ENCODE data around the gene LRRN4CL. TPM values are rescaled to one million over a fixed set of nuclear protein-coding genes. Genes with fewer than 3 reads are reported as not detected.
"Not testable (repeated sequence)": the region's sequence is repeated elsewhere in the genome, so short reads cannot be mapped to it uniquely, and the experiment has no call there.

LRRN4CL gene
- 0.17 and 0.25 TPM in 2 replicates for total RNA-seq

- no peak for DNase-seq (ENCODE audit: low read depth)
These were observed at the start of gene LRRN4CL for GRCh38 chr11:62689421-62690183. LRRN4CL (minus strand) TSS chr11:62689530; CDS start chr11:62688508, 1,022 bp downstream.

- no peak for DNase-seq (ENCODE audit: low read depth)
These were observed 47.9 kb upstream of the LRRN4CL start for GRCh38 chr11:62737196-62737595.

DNA sequence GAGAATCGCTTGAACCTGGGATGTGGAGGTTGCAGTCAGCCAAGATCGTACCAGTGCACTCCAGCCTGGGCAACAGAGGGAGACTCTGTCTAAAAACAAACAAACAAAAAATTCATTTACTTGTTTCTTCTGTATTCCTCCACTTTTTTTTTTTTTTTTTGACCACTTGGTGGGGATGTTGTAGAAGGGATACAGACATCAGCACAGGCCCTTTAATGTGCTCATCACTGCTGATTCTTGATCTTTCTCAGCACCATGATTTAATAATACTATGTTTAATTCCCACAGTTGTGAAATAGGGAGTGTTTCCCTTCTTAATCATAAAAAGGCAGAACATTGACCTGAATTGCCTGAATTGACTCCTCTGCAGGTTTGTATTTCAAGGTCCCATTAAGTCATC lies 43.5 kb upstream of the LRRN4CL start:
- DNase-seq (ENCODE audit: low read depth) = peak; percentile 53

DNA sequence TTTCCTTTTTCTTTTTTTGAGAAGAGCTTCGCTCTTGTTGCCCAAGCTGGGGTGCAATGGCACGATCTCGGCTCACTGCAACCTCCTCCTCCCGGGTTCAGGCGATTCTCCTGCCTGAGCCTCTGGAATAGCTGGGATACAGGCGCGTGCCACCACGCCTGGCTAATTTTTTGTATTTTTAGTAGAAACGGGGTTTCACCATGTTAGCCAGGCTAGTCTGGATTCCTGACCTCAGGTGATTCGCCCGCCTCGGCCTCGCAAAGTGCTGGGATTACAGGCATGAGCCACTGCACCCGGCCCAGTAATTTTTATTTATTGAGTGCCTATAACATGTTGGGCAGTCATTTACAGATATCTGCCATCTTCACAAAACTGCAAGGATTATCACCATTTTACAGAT lies 40.7 kb upstream of the LRRN4CL start:
- not testable (repeated sequence) for DNase-seq (ENCODE audit: low read depth)

DNA sequence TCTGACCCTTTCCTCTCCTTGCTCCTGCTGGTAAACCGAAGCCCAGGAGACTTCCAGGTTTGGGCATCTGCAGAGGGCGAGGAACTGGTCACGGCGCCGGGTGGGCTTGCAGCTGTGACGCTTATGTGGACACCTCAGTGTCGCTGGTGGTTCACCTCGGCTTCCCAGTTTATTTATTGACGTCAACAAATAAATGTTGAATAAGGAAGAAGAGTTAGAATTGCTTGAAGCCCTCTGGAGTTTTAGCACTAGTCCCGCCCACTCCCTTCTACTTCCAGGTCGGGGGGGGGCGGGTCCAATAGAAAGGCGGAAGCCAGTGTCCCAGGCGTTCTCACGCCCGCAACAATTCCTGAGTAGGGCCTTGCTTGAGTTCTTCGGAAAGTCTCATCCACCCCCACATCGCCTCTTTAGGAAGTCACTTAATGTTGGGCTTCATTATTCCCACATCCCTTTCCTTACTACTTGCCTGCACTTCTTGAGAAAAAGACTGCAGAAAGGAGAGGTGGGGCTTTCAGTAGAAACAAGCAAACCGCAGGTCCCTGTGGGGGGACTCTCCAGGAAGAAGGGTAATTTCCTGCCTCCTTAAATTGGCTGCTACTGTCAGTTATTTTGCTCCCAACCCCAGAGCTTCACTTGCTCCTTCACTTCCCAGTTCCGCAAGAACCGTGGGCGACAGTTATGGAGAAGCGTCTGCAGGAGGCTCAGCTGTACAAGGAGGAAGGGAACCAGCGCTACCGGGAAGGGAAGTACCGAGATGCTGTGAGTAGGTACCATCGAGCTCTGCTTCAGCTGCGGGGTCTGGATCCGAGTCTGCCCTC lies 39.0 kb upstream of the LRRN4CL start, which contains the start of gene TTC9C:
TTC9C (plus strand) TSS at position 316 of the 818 bp plus-strand sequence; CDS start at position 679, 363 bp downstream.
- DNase-seq (ENCODE audit: low read depth) = peak; percentile 78

DNA sequence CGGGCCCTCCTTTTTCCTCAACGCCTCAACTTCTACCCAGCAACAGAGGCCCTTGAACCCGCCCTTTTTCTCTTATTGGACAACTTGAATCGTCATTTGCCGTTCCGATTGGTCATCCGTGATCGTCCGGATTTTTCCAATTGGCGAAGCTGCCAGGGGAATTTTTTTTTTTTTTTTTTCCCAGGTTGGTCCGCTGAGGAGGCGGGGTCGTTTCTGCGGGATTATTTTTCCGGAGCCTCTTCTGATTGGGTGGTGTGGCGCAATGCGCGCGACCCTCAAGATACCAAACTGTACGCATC lies 38.5 kb upstream of the LRRN4CL start:
- peak; percentile 96 for DNase-seq (ENCODE audit: low read depth)

DNA sequence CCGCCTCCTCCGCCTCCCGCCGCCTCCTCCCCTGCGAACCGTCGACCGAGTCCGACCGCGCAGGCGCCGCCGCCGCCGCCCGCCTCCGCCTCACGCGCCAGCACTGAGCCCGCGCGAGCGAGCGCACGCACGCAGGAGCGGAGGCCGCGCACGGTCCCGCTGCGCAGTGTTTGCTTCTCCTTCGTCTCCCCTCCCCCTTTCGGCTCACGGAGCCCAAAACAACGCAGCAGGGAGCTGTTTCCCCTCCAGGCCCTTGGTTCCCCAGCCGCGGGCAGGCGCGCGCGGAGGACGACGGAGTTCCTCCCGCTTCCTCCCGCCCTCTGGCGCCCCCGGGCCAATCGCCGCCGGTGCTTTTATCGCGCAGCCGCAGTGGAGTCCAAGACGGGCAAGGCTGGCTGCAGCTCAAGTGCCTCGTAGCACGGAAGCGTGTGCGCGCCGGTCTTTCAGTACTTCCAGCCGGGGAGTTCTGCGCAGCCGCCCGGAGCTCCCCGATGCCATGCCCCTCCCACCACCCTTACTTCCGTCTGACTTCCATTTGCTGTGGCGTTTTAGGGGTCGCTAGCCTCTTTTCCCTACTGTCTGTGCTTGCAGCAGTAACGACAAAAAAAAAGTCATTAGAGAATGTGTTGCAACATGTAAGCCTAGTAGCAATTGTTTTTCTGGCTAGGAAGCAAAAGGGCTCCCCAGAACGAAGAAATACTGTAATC lies 38.0 kb upstream of the LRRN4CL start, which contains the start of gene HNRNPUL2:
HNRNPUL2 (minus strand) TSS at position 293 of the 707 bp plus-strand sequence. CDS start 301 bp downstream, outside the sequence.
- peak; percentile 94 for DNase-seq (ENCODE audit: low read depth)

- no peak for DNase-seq (ENCODE audit: low read depth)
These were observed 37.5 kb upstream of the LRRN4CL start for GRCh38 chr11:62726915-62727164.

DNA sequence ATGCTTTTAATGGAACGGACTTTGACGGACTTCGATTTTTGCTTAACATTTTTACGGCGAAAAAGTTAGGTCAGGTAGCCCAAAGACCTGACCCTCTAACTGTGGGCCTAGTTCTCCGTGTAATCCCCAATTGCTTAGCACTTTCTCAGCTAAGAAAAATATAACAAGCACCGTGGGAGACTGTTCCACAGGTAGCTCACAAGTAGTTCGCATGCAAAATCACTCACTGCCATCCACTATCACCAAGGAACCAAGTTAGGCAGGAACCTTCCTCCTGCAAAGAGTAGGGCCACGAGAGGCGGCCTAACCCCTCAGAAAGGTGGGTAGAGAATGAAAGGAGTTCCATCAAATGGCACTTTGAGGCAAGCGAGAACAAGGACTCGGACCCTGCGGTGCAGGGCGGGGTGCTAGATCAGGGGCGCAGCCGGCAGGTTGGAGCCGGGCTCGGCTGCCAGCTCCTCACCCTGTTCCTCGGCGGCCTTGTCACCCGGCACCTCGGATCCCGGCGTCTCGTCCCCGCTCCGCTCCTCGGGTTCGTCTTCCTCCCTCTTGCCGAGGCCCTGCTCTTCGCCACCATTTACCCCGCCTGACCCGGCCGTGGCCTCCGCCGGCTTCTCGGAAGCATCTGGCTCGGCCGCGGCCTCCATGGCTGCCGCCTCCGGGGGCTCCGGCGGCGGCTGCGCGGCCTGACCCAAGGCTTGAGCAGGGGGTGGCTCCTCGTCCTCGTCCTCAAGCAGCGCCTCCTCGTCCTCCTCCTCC lies 37.0 kb upstream of the LRRN4CL start:
- no peak for DNase-seq (ENCODE audit: low read depth)

- no peak for DNase-seq (ENCODE audit: low read depth)
These were observed 36.3 kb upstream of the LRRN4CL start for GRCh38 chr11:62725646-62726045.

- no peak for DNase-seq (ENCODE audit: low read depth)
These were observed 34.8 kb upstream of the LRRN4CL start for GRCh38 chr11:62724171-62724570.

DNA sequence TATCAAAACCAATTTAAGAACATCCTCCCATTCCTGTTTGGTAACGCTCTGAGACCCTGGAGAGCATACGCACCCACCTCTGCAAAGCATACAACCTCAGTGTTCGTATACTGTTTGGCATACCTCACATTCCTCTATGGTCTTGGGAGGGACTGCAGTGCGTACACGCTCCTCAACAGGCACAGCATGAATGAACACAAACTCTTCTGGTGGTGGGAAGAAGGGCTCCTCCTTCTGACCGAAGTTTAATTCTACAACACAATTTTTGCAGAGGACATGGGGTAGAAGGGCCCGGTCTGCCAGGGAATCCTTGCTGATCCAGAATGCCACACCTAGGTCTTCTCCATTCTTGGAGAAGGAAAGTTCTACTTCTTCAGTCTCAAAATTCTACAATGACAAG lies 32.7 kb upstream of the LRRN4CL start:
- DNase-seq (ENCODE audit: low read depth) = peak; percentile 41

DNA sequence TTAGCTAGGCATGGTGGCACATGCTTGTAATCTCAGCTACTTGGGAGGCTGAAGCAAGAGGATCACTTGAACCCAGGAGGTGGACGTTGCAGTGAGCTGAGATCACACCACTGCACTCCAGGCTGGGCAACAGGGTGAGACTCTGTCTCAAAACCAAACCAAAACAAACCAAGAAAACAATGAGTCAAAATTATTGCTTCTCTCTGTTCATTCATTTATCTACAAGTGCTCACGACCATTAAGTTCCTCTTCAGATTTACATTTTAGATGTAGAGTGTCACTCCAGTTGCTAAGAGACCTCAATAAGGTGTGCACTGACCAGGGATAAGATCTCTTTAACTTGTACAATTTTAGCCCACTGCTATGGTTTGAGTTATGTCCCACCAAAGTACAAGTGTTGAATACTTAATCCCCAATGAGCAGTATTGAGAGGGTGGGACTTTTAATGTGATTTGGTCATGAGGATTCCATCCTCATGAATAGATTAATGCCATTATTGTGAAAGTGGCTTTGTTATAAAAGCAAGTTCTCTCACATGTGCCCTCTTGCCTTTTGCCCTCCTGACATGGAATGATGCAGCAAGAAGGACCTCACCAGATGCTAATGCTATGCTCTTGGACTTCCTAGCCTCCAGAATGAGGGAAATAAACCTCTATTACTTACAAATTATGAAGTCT lies 30.1 kb upstream of the LRRN4CL start:
- DNase-seq (ENCODE audit: low read depth) = no peak

- no peak for DNase-seq (ENCODE audit: low read depth)
These were observed 27.5 kb upstream of the LRRN4CL start for GRCh38 chr11:62716816-62717215.

DNA sequence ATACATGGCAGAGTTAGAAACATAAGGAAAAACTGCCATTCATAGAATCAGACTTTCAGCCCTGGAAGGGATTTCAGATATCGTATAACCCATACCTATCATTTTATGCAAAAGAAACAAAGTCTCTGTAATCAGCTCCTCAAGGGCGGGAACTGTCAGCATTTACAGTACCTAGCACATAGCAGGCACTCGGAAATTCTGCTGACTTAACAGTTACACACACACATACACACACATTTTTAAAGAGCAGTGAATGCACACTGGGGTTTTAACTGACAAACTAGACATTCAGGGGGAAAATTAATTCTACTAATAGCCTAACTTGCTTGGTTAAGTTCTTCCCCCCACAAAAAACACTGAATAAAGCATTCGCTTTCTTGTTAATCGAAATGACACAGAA lies 26.9 kb upstream of the LRRN4CL start:
- no peak for DNase-seq (ENCODE audit: low read depth)

GRCh38 chr11:62715150-62716130 lies 26.1 kb upstream of the LRRN4CL start:
- DNase-seq (ENCODE audit: low read depth) = no peak

DNA sequence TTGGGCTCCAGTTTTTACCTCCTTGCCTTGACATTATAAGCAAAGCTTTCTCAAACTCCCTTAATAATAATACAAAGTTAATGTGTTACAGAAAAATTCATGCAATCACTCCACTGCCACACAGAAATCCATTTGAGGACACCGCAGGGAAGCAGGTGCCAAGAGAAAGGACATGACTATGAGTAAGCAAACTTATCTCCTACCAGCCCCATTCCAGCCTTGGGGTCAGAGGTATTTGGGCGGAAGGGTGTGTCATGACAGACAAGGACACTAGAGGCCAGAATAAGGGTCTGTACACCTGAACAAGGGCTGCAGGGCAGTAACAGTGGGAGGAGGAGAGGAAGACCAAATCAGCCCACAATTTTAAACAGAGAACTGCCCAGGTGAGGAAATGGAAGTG lies 24.0 kb upstream of the LRRN4CL start:
- DNase-seq (ENCODE audit: low read depth) = peak; percentile 76

DNA sequence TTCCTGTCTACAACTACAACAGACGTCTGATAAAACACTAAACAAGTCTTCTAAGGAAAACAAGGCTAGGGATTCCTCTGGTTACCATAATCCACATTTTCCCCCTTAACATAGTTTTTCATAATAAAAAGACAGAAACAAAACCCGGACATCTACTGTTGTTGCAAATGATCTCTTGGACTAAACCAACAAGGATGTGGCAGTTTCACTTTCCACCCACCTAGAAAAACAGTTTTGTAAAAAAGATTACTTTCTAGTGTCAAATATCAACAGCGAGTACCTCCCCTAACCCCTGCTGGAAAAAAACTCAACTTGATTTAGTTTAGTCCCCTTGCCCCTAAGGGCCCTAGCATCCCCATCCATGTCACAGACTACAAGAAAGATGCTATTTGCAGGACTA lies 23.5 kb upstream of the LRRN4CL start:
- DNase-seq (ENCODE audit: low read depth) = no peak

DNA sequence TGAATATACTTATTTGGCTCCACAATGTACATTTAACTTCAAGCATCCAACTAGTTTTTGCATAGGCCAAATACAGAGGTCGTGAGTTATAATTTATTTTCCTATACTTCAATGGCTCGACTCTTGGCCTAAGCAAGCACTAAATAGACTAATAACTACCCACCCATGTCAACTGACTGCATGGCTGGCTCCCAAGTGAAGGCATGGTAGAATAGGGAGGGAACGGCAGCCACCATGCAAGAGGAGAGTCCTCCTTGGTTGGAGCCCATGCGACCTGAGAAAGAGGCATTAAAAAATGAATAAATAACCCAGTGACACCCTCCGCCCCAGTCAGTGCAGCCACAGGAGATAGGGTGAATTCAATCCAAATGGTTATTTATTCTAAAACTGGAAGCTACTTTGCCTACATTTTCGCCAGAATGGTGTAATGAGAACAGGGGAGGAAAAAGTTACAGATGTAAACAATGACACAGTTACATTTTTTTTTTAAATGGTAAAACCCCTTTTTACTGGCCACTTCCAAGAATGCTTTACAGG lies 23.0 kb upstream of the LRRN4CL start:
- DNase-seq (ENCODE audit: low read depth) = no peak

DNA sequence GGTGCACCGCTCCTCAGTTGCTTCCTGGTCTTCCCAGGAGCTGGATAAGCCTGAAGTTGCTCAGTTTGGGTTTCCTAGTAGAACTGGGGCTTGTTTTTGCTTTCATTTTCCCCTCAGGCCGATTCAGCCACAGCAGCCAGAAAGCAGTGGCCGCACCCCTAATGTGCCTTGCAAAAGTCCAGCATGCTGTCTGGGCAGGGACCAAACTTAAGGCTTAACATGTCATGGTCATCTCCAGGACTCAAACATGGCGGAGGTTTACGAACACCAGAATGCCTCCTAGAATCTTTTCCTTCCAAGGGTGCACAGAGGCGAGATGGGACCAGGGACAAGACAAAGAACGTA lies 20.6 kb upstream of the LRRN4CL start:
- no peak for DNase-seq (ENCODE audit: low read depth)
